CD4-positive, alpha-beta T cell treated with Interleukin-15 for 4 hours (primary cell): ENCODE measurements around the gene GTSE1.

Source experiments
- DNase-seq: peaks from one replicate; pipeline ENCODE4 v3.0.0-alpha.2; 2020; ENCODE audit warnings: low spot score

Gene GTSE1

GRCh38 chr22:46379066-46379930, 82.6 kb downstream of the GTSE1 start:
- no peak for DNase-seq

GRCh38 chr22:46380069-46380468, 83.4 kb downstream of the GTSE1 start:
- DNase-seq: no peak
